OCI-LY3 (cell line): ENCODE results near the gene NPY2R.

ENCODE experiments used
- CTCF ChIP-seq: fragments of 200-600, 300-600 bp; sonication (generic); IDR thresholded peaks from 2 replicates; pipeline ENCODE4 v1.5.1; 2014; ENCODE audit warnings: antibody characterized with exemption, low read length, low read depth
- EZH2phosphoT487 ChIP-seq: fragments of 200-600 bp; shearing (Covaris generic); IDR thresholded peaks from 2 replicates; pipeline ENCODE4 v1.6.1; 2018; ENCODE audit warnings: antibody characterized with exemption, mixed run types, low read depth

GRCh38 chr4:155207534-155208257 lies 740 bp upstream of the NPY2R start:
- no peak for TF ChIP-seq CTCF
- no peak for TF ChIP-seq EZH2phosphoT487
